Measurements from ENCODE around the gene IFNG-AS1.

The IFNG-AS1 gene

GRCh38 chr12:68030248-68030647, 41.0 kb downstream of the IFNG-AS1 start:
- no peak overlapping the region for H3K4me3 ChIP-seq (ENCODE audit: low read depth, low read length)
- in situ Hi-C loops (cut with HindIII; ENCODE audit: low sequenced_read_pairs) = no loop called here
- TF ChIP-seq, protein P1, sequence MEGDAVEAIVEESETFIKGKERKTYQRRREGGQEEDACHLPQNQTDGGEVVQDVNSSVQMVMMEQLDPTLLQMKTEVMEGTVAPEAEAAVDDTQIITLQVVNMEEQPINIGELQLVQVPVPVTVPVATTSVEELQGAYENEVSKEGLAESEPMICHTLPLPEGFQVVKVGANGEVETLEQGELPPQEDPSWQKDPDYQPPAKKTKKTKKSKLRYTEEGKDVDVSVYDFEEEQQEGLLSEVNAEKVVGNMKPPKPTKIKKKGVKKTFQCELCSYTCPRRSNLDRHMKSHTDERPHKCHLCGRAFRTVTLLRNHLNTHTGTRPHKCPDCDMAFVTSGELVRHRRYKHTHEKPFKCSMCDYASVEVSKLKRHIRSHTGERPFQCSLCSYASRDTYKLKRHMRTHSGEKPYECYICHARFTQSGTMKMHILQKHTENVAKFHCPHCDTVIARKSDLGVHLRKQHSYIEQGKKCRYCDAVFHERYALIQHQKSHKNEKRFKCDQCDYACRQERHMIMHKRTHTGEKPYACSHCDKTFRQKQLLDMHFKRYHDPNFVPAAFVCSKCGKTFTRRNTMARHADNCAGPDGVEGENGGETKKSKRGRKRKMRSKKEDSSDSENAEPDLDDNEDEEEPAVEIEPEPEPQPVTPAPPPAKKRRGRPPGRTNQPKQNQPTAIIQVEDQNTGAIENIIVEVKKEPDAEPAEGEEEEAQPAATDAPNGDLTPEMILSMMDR (IDR thresholded peaks at IDR 0.05; ENCODE audit: low read depth, low read length, missing control alignments) = no peak
- no peak for DNase-seq (ENCODE audit: low read depth)

DNA sequence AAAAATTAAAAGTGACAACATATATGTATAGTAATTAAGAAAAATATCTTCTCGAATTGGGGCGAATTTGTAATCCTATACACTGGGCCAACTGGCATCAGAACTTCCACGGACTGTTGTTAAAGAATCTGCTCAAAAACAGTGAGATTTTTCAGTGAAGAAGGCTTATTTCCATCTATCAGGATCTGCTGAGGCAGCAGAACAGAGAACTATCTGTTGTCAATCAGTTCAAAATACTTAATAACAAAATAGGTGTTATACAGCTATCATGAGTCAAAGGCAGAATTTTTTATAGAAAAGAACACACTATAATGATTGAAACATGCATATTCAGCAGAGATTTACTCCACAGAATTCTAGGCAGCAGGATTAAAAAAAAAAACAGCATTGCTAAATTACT, 41.9 kb downstream of the IFNG-AS1 start:
- in situ Hi-C loops (cut with HindIII; ENCODE audit: low sequenced_read_pairs) = no loop called here
- TF ChIP-seq, protein P1 (IDR thresholded peaks at IDR 0.05; ENCODE audit: low read depth, low read length, missing control alignments) = no peak
- no peak overlapping the region for H3K4me3 ChIP-seq (ENCODE audit: low read depth, low read length)
- no peak for DNase-seq (ENCODE audit: low read depth)

- TF ChIP-seq, protein P1 (IDR thresholded peaks at IDR 0.05; ENCODE audit: low read depth, low read length, missing control alignments) = no peak
- in situ Hi-C loops (cut with HindIII; ENCODE audit: low sequenced_read_pairs) = no loop called here
- DNase-seq (ENCODE audit: low read depth) = no peak
- no peak overlapping the region for H3K4me3 ChIP-seq (ENCODE audit: low read depth, low read length)
Measured at GRCh38 chr12:68031881-68032739, 42.9 kb downstream of the IFNG-AS1 start.

GRCh38 chr12:68034567-68034966, 45.3 kb downstream of the IFNG-AS1 start:
- no peak overlapping the region for H3K4me3 ChIP-seq (ENCODE audit: low read depth, low read length)
- no peak for DNase-seq (ENCODE audit: low read depth)
- TF ChIP-seq, protein P1 (IDR thresholded peaks at IDR 0.05; ENCODE audit: low read depth, low read length, missing control alignments) = no peak
- in situ Hi-C loops (cut with HindIII; ENCODE audit: low sequenced_read_pairs) = no loop called here

DNA sequence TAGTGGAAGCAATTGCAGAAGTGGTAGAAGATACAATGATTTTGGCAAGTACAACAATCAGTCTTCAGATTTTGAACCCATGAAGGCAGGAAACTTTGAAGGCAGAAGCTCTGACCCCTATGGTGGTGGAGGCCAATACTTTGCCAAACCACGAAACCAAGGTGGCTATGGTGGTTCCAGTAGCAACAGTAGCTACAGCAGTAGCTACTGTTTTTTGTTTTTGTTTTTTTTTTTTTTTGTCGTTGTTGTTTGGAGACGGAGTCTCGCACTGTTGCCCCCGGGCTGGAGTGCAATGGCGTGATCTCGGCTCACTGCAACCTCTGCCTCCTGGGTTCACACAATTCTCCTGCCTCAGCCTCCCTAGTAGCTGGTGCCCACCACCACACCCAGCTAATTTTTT, 47.4 kb downstream of the IFNG-AS1 start:
- H3K4me3 ChIP-seq (ENCODE audit: low read depth, low read length) = no peak overlapping the region
- TF ChIP-seq, protein P1 (IDR thresholded peaks at IDR 0.05; ENCODE audit: low read depth, low read length, missing control alignments) = no peak
- in situ Hi-C loops (cut with HindIII; ENCODE audit: low sequenced_read_pairs) = no loop called here
- DNase-seq (ENCODE audit: low read depth) = no peak

GRCh38 chr12:68037616-68038255, 48.5 kb downstream of the IFNG-AS1 start:
- no peak overlapping the region for H3K4me3 ChIP-seq (ENCODE audit: low read depth, low read length)
- in situ Hi-C loops (cut with HindIII; ENCODE audit: low sequenced_read_pairs) = no loop called here
- TF ChIP-seq, protein P1 (IDR thresholded peaks at IDR 0.05; ENCODE audit: low read depth, low read length, missing control alignments) = no peak
- DNase-seq (ENCODE audit: low read depth) = no peak
